Measurements from ENCODE around the gene DYSF.
"Not testable (repeated sequence)": the region's sequence is repeated elsewhere in the genome, so short reads cannot be mapped to it uniquely, and the experiment has no call there.

The DYSF gene

GRCh38 chr2:71618327-71619113 is 165.2 kb downstream of the DYSF start:
- DNase-seq: no peak

DNA sequence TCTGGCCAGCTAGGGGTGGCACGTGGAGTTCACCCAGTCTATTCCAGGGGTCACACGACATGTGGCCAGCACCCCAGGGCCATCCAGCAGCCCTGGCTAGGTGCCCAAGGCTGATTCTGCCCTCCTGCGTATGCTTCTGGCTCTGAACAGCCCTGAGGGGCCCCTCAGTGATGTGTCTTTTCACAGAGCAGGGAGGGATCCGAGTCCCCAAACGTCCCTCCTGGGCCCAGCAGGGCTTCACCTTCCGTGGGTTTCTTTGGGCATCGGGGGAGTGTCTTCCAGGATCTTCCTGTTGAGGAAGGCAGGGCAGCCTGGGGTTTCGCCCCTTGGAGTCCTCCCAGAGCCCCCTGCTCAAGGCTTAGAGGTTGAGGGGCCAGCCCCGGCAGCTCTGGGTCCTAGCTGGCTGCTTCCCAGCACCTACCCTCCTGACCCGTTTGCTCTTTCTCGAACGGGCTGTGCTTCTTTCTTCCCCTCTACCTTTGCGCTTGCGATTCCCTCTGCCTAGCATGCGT is 165.9 kb downstream of the DYSF start:
- DNase-seq: no peak

GRCh38 chr2:71620116-71620515 is 166.8 kb downstream of the DYSF start:
- DNase-seq: no peak

GRCh38 chr2:71620851-71621251 is 167.5 kb downstream of the DYSF start:
- DNase-seq: no peak

GRCh38 chr2:71629273-71629672 is 175.9 kb downstream of the DYSF start:
- peak in 1 of 4 experiments; percentile 8 for DNase-seq

DNA sequence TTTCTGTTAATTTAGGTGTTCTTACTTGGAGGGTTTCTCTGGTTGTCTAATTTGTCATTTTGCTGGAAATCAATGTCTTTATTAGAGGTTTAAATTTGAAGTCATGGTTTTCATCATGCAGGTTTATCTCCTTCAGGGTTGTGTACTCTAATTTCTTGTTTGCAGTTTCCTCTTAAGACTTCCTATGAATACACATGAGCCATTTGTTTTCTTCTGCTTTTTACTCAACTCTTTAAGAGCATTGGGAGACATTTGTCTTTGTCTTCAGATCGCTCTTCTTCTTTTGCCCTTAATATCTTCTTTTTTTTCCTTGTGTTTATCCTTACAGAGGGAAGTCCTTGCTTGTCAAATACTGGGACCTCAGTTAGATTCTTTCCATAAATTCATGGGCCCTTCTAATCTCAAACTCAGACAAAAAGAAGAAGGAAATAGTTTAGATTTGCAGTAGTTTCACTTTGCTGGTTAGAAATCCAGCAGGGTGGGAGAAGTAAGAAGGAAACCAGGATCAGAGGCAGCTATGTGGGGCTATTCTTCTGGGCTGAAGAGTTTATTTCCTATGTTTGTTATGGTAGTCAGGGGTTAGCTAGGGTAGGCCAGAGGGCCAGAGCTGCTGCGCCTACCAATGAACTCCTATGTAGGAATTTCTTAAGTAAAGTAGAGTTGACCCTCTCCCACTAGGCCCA is 176.6 kb downstream of the DYSF start:
- DNase-seq: peak; percentile 6 to 61 (median 32)

GRCh38 chr2:71630454-71631328 is 177.3 kb downstream of the DYSF start:
- peak; percentile 5 to 37 (median 22) for DNase-seq

GRCh38 chr2:71631411-71631931 is 178.1 kb downstream of the DYSF start:
- DNase-seq: no peak

DNA sequence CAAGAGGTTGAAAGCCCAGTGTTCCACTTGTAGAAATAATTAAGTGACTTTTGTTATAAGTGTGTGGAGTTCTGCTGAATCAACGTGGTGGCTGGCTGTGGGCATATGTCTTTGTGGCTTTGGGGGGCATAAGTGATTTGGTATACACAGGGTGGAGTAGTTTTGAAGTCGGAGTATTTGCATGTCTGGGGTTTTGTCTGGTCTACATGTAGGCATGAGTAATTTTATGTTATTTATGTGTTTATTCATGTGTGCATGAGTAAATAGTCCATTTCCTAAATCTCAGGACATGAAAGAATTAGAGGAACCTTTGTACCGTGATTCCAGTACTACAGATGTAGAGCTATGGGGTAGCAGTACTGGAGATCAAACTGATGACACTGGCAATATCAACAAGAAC is 179.7 kb downstream of the DYSF start:
- DNase-seq: no peak

- DNase-seq: peak; percentile 47 to 71 (median 62)
Observed at GRCh38 chr2:71634567-71634966, 181.2 kb downstream of the DYSF start.

DNA sequence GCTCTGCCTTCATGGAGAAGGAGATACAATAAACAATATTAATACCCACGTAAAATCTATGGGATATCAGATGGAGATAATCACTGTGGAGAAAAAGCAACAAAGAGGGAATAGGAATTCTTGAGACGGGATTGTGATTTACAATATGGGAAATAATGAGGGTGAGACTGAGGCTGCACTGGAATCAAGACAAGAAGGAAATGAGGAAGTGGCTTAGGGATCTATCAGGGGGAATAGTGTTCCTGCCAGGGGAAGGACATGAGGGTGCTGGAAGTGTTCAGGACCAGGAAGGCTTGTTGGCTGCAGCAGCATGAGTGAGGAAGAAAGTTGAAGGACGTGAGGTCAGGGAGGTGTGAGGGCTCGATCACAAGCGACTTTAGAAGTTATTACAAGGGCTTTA is 182.4 kb downstream of the DYSF start:
- DNase-seq: peak in 2 of 4 experiments; percentile 13 to 17

GRCh38 chr2:71637168-71637567 is 183.8 kb downstream of the DYSF start:
- peak; percentile 20 to 61 (median 51) for DNase-seq

DNA sequence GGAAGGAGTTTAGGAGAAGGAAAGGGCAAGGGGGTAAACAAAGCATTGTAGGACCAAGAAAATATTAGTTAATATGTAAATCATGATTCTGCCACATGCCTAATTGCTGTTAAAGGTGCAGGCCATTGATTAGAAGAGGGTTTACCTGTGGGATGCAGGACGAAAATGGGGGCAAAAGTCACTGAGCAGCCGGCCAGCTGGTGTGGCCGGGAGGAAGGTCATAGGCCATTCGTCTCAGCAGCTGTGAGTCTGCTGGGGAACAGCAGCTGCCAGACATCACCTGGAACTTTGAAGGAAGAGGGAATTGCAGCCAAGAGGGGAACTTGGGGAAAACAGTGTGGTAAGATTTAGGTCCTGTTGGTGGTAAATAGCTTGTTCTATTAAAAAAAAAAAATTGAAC is 184.4 kb downstream of the DYSF start:
- DNase-seq: no peak

GRCh38 chr2:71639735-71640134 is 186.4 kb downstream of the DYSF start:
- DNase-seq: no peak

DNA sequence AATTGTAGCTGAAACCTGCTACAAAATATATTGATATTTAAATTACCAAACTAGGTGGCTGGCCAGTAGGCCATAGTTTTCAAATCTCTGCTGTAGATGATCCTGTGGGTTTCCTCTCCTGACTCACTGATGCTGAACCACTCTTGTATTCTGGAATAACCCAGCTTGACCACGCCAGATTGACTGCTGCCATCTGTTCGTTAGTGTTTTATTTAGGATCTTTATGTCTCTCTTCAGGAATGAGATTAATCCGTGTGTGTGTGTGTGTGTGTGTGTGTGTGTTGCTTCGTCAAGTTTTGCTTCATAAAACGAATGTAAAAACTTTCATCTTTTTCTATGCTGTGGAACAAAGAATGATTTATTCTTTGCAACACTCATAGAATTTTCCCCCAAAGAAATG is 187.1 kb downstream of the DYSF start:
- DNase-seq: no peak

GRCh38 chr2:71643674-71644357 is 190.5 kb downstream of the DYSF start:
- no peak for DNase-seq

GRCh38 chr2:71646028-71646427 is 192.7 kb downstream of the DYSF start:
- DNase-seq: no peak

- no peak for DNase-seq
Observed at GRCh38 chr2:71647356-71647755, 194.0 kb downstream of the DYSF start.

- no peak for DNase-seq
Observed at GRCh38 chr2:71655498-71655897, 202.1 kb downstream of the DYSF start.

DNA sequence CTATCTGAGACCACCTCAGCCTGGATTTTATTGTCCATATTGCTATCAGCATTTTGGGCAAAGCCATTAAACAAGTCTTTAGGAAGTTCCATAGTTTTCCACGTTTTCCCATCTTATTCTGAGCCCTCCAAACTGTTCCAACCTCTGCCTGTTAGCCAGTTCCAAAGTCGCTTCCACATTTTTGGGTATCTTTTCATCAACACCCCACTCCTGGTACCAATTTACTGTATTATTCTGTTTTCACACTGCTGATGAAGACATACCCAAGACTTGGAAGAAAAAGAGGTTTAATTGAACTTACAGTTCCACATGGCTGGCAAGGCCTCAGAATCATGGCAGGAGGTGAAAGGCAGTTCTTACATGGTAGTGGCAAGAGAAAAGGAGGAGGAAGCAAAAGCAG is 204.9 kb downstream of the DYSF start:
- DNase-seq: not testable (repeated sequence)

- no peak for DNase-seq
Observed at GRCh38 chr2:71658771-71659170, 205.4 kb downstream of the DYSF start.

Measured in suppressor macrophage (primary cell).